Osteocyte (in vitro differentiated cells): Measurements from ENCODE around the gene CRHR2. TPM values are rescaled to one million over a fixed set of nuclear protein-coding genes. Genes with fewer than 3 reads are reported as not detected.

Experiments
- DNase-seq: peaks from one replicate; pipeline ENCODE4 v3.0.0; 2021; ENCODE audit warnings: mixed read lengths; ENCODE audit not compliant: unreplicated experiment; ENCODE audit errors: extremely low spot score
- H3K27ac Mint-ChIP-seq: one replicate; pipeline ENCODE4 v1.8.0; 2021; ENCODE audit warnings: mild to moderate bottlenecking, mixed read lengths; ENCODE audit not compliant: unreplicated experiment
- H3K27me3 Mint-ChIP-seq: one replicate; pipeline ENCODE4 v1.8.0; 2021; ENCODE audit warnings: mixed read lengths; ENCODE audit not compliant: unreplicated experiment
- H3K36me3 Mint-ChIP-seq: one replicate; pipeline ENCODE4 v1.8.0; 2021; ENCODE audit warnings: mixed read lengths; ENCODE audit not compliant: unreplicated experiment
- H3K4me1 Mint-ChIP-seq: one replicate; pipeline ENCODE4 v1.8.0; 2021; ENCODE audit warnings: mixed read lengths; ENCODE audit not compliant: unreplicated experiment
- H3K4me3 Mint-ChIP-seq: one replicate; pipeline ENCODE4 v1.8.0; 2021; ENCODE audit warnings: mild to moderate bottlenecking, moderate library complexity, mixed read lengths; ENCODE audit not compliant: unreplicated experiment
- H3K9me3 Mint-ChIP-seq: one replicate; pipeline ENCODE4 v1.8.0; 2021; ENCODE audit warnings: mixed read lengths; ENCODE audit not compliant: unreplicated experiment
- total RNA-seq: library from RNA; stranded (reverse); gene quantifications from 2 replicates; pipeline ENCODE4 v1.2.1, GENCODE V29; 2021
- TF ChIP-seq, protein P1 (sequence below): fragments of 200-600 bp; sonication (generic); IDR thresholded peaks from 2 replicates; pipeline ENCODE4 v1.5.0; 2021; ENCODE audit warnings: antibody characterized with exemption, mild to moderate bottlenecking, moderate library complexity

Gene CRHR2
- total RNA-seq, 1 donor from 2014 or later: not detected

DNA sequence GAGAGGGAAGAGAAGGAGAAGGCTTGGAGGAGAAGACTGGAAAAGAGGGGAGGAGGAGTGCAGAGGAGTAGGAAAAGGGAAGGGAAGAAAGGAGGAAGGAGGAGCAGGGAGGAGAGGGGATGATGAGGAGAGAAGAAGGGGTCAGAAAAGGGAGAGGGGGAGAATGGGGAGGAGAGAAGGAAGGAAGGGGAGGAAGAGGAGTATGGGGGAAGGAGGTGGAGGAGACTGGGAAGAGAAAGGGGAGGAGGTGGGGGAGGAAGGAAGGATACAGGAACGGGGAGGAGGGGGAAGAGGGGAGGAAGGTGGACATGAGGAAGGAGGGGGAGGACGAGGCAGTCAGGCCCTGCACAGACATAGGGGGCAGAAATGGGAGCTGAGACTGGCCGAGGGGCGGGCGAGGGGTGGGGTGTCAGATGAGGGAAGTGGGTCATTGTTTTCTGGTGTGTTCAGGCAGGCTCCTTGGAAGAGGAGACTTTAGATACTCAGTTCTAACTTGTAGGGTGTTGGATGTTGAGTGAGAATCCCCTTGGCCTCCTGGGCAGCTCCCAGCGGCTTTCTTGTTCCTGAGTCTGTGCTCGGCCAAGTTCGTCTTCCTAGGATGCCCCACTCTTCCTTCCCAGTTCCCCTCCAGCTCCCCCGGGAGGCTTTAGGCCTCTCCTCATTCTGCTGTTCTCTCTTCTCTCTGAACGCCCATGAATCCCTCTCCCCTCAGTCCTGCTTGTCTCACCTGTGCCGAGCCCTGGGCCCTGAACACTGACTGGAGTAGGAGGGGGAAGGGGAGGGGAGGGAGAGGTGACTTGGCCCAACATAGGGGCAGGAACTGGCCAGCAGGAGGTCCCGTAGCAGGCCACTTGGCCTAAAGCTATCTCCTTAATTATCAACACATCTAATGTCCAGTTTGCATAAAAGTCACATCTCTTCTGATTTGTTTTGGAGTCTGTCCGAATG lies 12.8 kb upstream of the CRHR2 start:
- TF ChIP-seq, protein P1, sequence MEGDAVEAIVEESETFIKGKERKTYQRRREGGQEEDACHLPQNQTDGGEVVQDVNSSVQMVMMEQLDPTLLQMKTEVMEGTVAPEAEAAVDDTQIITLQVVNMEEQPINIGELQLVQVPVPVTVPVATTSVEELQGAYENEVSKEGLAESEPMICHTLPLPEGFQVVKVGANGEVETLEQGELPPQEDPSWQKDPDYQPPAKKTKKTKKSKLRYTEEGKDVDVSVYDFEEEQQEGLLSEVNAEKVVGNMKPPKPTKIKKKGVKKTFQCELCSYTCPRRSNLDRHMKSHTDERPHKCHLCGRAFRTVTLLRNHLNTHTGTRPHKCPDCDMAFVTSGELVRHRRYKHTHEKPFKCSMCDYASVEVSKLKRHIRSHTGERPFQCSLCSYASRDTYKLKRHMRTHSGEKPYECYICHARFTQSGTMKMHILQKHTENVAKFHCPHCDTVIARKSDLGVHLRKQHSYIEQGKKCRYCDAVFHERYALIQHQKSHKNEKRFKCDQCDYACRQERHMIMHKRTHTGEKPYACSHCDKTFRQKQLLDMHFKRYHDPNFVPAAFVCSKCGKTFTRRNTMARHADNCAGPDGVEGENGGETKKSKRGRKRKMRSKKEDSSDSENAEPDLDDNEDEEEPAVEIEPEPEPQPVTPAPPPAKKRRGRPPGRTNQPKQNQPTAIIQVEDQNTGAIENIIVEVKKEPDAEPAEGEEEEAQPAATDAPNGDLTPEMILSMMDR: no peak
- Mint-ChIP-seq H3K27ac (no peak overlapping the region), H3K4me3 (no peak overlapping the region), H3K9me3 (no peaks in the 10 kb centered on the region), H3K36me3 (no peaks in the 10 kb centered on the region), H3K27me3 (peaks cover 57% of the 10 kb centered on the region), H3K4me1 (no peaks in the 10 kb centered on the region)
- DNase-seq: no peak

DNA sequence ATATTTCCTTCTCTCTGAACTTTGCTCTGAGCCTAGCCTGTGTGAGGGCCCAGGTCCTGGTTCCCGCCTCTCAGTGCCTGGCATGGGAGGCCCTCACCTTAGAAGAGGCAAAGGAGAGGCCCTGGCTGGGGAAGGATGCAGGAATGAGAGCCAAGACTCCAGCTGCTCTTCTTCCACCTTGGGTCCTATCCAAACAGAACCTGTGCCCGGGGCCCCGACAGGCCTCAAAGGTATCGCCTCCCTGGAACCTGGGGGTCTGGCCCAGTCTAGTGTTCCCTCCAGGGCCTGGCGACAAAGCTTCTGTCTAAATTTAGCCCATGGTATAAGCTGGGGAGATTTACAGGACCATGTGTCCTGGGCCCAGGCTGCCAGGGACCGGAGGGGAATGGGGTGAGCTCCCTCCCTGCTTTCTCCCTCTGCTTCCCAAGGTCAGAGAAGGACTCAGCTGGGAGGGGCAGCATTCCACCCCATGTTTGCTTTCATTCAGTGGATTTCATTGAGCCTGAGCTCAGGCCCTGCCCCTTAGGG lies 12.0 kb upstream of the CRHR2 start:
- peaks cover 63% of the 10 kb centered on the region for H3K27me3 Mint-ChIP-seq
- TF ChIP-seq, protein P1: no peak
- DNase-seq: no peak
- H3K9me3 Mint-ChIP-seq: no peaks in the 10 kb centered on the region
- no peaks in the 10 kb centered on the region for H3K36me3 Mint-ChIP-seq
- no peaks in the 10 kb centered on the region for H3K4me1 Mint-ChIP-seq
- no peak overlapping the region for H3K4me3 Mint-ChIP-seq
- no peak overlapping the region for H3K27ac Mint-ChIP-seq

DNA sequence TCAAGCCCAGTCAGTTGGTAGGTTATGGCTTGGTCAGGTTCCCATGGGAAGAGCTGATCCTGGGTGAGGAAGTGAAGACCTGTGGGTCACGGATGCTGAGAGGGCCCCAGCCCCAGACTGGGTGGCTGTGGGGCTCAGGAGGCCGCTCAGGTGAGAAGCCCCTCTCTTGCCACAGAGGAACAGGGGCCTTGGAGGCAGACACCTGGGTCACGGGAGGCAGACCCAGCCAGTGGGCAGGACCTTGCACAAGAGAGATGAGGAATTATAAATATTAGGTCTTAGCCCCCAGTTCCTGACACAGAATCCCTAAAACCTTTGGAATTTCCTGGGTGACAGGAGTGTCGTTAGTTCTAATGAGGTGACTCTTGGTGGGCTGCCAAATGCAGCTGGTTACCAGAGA lies 10.6 kb upstream of the CRHR2 start:
- DNase-seq: no peak
- H3K9me3 Mint-ChIP-seq: no peaks in the 10 kb centered on the region

DNA sequence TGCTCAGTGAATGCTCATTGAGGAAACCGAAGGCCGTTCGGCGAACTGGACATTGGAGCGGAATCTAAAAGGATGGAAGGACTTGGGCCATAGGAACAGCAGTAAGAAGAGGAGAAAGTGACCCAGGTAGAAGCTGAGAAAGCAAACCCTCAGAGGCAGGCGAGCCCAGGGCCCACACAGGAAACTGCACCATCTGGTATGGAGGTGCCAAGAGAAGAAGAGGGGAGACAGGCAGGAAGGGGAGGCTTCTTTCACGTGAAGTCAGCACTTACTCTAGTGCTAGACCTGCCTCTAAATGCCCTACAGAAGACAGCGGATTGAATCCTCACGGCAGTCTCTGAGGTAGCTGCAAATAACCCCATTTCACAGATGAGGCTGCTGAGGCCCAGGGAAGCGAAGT lies 10.2 kb upstream of the CRHR2 start:
- no peak for DNase-seq
- TF ChIP-seq, protein P1: no peak
- Mint-ChIP-seq H3K36me3 (no peaks in the 10 kb centered on the region), H3K4me3 (no peak overlapping the region), H3K27ac (no peak overlapping the region), H3K9me3 (no peaks in the 10 kb centered on the region), H3K27me3 (peaks cover 55% of the 10 kb centered on the region), H3K4me1 (no peaks in the 10 kb centered on the region)

More for the DNA sequence above, 10.6 kb upstream of the CRHR2 start:
- no peaks in the 10 kb centered on the region for H3K4me1 Mint-ChIP-seq
- H3K27me3 Mint-ChIP-seq: peaks cover 58% of the 10 kb centered on the region
- no peaks in the 10 kb centered on the region for H3K36me3 Mint-ChIP-seq
- H3K27ac Mint-ChIP-seq: no peak overlapping the region
- H3K4me3 Mint-ChIP-seq: no peak overlapping the region
- TF ChIP-seq, protein P1: no peak

DNA sequence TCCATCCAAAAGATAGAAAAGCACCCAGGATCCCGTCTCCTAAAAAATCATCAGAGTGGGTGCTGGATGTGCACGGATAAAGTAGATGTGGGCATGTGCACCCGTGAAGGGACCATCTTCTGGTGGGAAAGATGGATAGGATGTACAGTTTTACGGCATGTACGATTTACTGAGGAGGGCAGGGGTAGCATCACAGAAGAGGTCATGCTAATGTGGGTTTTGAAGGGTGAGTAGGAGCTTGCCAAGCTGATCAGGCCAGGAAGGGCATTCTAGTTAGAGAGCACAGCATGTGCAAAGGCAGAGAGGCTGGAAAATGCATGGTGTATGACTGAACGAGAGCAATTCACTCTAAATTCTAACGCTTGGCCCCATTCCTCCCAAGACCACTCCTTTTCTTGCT lies 7.8 kb upstream of the CRHR2 start:
- TF ChIP-seq, protein P1: no peak
- DNase-seq: no peak
- Mint-ChIP-seq H3K4me1 (no peaks in the 10 kb centered on the region), H3K9me3 (no peaks in the 10 kb centered on the region), H3K4me3 (no peak overlapping the region), H3K36me3 (no peaks in the 10 kb centered on the region), H3K27me3 (peaks cover 63% of the 10 kb centered on the region), H3K27ac (no peak overlapping the region)
